Measurements from ENCODE around the gene KCNK6.
"Not testable (repeated sequence)": the region's sequence is repeated elsewhere in the genome, so short reads cannot be mapped to it uniquely, and the experiment has no call there.

The KCNK6 gene

GRCh38 chr19:38362946-38363688 lies 43.5 kb downstream of the KCNK6 start:
- DNase-seq: not testable (repeated sequence)

GRCh38 chr19:38367041-38367440 lies 47.4 kb downstream of the KCNK6 start:
- no peak for DNase-seq

- DNase-seq: no peak
These were observed 49.9 kb downstream of the KCNK6 start for GRCh38 chr19:38369584-38369983.

- DNase-seq: no peak
These were observed 50.7 kb downstream of the KCNK6 start for GRCh38 chr19:38370299-38370698.

GRCh38 chr19:38371081-38371480 lies 51.4 kb downstream of the KCNK6 start:
- no peak for DNase-seq

- DNase-seq: no peak
These were observed 54.3 kb downstream of the KCNK6 start for GRCh38 chr19:38373907-38374331.

- DNase-seq: peak; percentile 100
These were observed 54.9 kb downstream of the KCNK6 start, which contains the start of gene PSMD8 for GRCh38 chr19:38374332-38375097. PSMD8 (plus strand) TSS chr19:38374571; CDS start chr19:38374602, 31 bp downstream.

GRCh38 chr19:38375098-38375493 lies 55.5 kb downstream of the KCNK6 start:
- DNase-seq: no peak

GRCh38 chr19:38375748-38376147 lies 56.1 kb downstream of the KCNK6 start:
- DNase-seq: no peak

GRCh38 chr19:38376576-38376975 lies 56.9 kb downstream of the KCNK6 start:
- DNase-seq: no peak

GRCh38 chr19:38377052-38377451 lies 57.4 kb downstream of the KCNK6 start:
- no peak for DNase-seq

- DNase-seq: no peak
These were observed 59.2 kb downstream of the KCNK6 start for GRCh38 chr19:38378866-38379265.

GRCh38 chr19:38381138-38381537 lies 61.5 kb downstream of the KCNK6 start:
- no peak for DNase-seq

Data from midbrain (tissue), 1 donor.